NCI-H2196 treated with DMSO at 0.1 percent for 48 hours (cell line): ENCODE measurements around the gene MRPS34.

Experiments used
- DNase-seq: peaks from one replicate; lab custom pipeline; 2025; ENCODE audit not compliant: unreplicated experiment; lab: John Stamatoyannopoulos, UW

Gene MRPS34

GRCh38 chr16:1782408-1783264 lies 9.7 kb upstream of the MRPS34 start, which contains the start of the genes NUBP2 and SPSB3:
Gene NUBP2, plus strand, starts transcription at chr16:1782960. Its CDS starts 61 bp downstream, at chr16:1783021.
Gene SPSB3, minus strand, starts transcription at chr16:1782571. Its CDS starts 1,088 bp downstream, at chr16:1781483.
- peak; percentile 99 for DNase-seq

GRCh38 chr16:1781758-1782407 lies 8.9 kb upstream of the MRPS34 start:
- no peak for DNase-seq

GRCh38 chr16:1781254-1781653 lies 8.3 kb upstream of the MRPS34 start:
- DNase-seq, result no peak

GRCh38 chr16:1780677-1781072 lies 7.7 kb upstream of the MRPS34 start:
- DNase-seq, result no peak

GRCh38 chr16:1779741-1780676 lies 7.1 kb upstream of the MRPS34 start:
- no peak for DNase-seq

- DNase-seq, result no peak
Measured at GRCh38 chr16:1779234-1779701, 6.3 kb upstream of the MRPS34 start.

- no peak for DNase-seq
Measured at GRCh38 chr16:1778200-1779179, 5.6 kb upstream of the MRPS34 start.

GRCh38 chr16:1777375-1778199 lies 4.7 kb upstream of the MRPS34 start:
- DNase-seq, result no peak

- no peak for DNase-seq
Measured at GRCh38 chr16:1776991-1777374, 4.0 kb upstream of the MRPS34 start.

GRCh38 chr16:1776672-1776955 lies 3.7 kb upstream of the MRPS34 start:
- no peak for DNase-seq

- no peak for DNase-seq
Measured at GRCh38 chr16:1775846-1776671, 3.1 kb upstream of the MRPS34 start.

- no peak for DNase-seq
Measured at GRCh38 chr16:1775006-1775845, 2.3 kb upstream of the MRPS34 start.

- no peak for DNase-seq
Measured at GRCh38 chr16:1774448-1774780, 1.5 kb upstream of the MRPS34 start.

- no peak for DNase-seq
Measured at GRCh38 chr16:1773703-1774447, 941 bp upstream of the MRPS34 start.

GRCh38 chr16:1772362-1772907 lies 499 bp downstream of the MRPS34 start, which contains the start of gene EME2:
Gene EME2, plus strand, starts transcription at chr16:1772810. Its CDS starts 418 bp downstream, at chr16:1773228.
- DNase-seq, result no peak

- DNase-seq, result no peak
Measured at GRCh38 chr16:1771864-1772361, 1.0 kb downstream of the MRPS34 start.
